OCI-LY3 (cell line): Measurements from ENCODE around the gene CIDEB.

Experiments
- H2AFZ ChIP-seq: fragments of 200-600, 300-600 bp; shearing (Covaris generic); 2 replicates; pipeline ENCODE4 v1.6.0; 2014; ENCODE audit warnings: antibody characterized with exemption, low read depth, low read length
- H3K27ac ChIP-seq: fragments of 200-600, 300-600 bp; sonication (generic); 2 replicates; pipeline ENCODE4 v1.5.1; 2014; ENCODE audit warnings: mild to moderate bottlenecking, low read length, moderate library complexity, mixed read lengths
- H3K27me3 ChIP-seq: fragments of 200-600, 300-600 bp; sonication (generic); 2 replicates; pipeline ENCODE4 v1.6.1; 2014; ENCODE audit warnings: low read depth, low read length, mixed read lengths
- H3K36me3 ChIP-seq: fragments of 200-600, 300-600 bp; sonication (generic); replicated peaks from 2 replicates; pipeline ENCODE3; 2014; ENCODE audit warnings: low read depth, low read length, mixed read lengths
- H3K4me1 ChIP-seq: fragments of 300-600, 200-600 bp; sonication (generic); 2 replicates; pipeline ENCODE4 v1.6.1; 2014; ENCODE audit warnings: low read length, mixed read lengths
- H3K4me2 ChIP-seq: fragments of 200-600, 300-600 bp; sonication (generic); 2 replicates; pipeline ENCODE4 v1.6.1; 2014; ENCODE audit warnings: low read length, mixed read lengths
- H3K4me3 ChIP-seq: fragments of 300-600, 200-600 bp; sonication (generic); 2 replicates; pipeline ENCODE4 v1.5.1; 2014; ENCODE audit warnings: antibody characterized with exemption, mild to moderate bottlenecking, low read length, moderate library complexity
- H3K79me2 ChIP-seq: fragments of 300-600, 200-600 bp; shearing (Covaris generic); 2 replicates; pipeline ENCODE4 v1.6.1; 2014; ENCODE audit warnings: mild to moderate bottlenecking, low read length, mixed read lengths
- H3K9ac ChIP-seq: fragments of 300-600, 200-600 bp; shearing (Covaris generic); 2 replicates; pipeline ENCODE4 v1.6.0; 2014; ENCODE audit warnings: mild to moderate bottlenecking, low read length, moderate library complexity
- H3K9me3 ChIP-seq: fragments of 200-600, 300-600 bp; shearing (Covaris generic); 2 replicates; pipeline ENCODE4 v1.6.1; 2014; ENCODE audit warnings: low read length, mixed read lengths; ENCODE audit not compliant: insufficient read depth
- H4K20me1 ChIP-seq: fragments of 200-600, 300-600 bp; sonication (generic); 2 replicates; pipeline ENCODE4 v1.6.1; 2016; ENCODE audit warnings: low read length, mixed read lengths; ENCODE audit not compliant: insufficient read depth
- CTCF ChIP-seq: fragments of 200-600, 300-600 bp; sonication (generic); IDR thresholded peaks from 2 replicates; pipeline ENCODE4 v1.5.1; 2014; ENCODE audit warnings: antibody characterized with exemption, low read length, low read depth
- EZH2phosphoT487 ChIP-seq: fragments of 200-600 bp; shearing (Covaris generic); IDR thresholded peaks from 2 replicates; pipeline ENCODE4 v1.6.1; 2018; ENCODE audit warnings: antibody characterized with exemption, mixed run types, low read depth

Gene CIDEB

GRCh38 chr14:24347134-24347533, 39.4 kb upstream of the CIDEB start:
- no peaks in the 10 kb centered on the region for H4K20me1 ChIP-seq
- no peaks in the 10 kb centered on the region for H3K36me3 ChIP-seq
- H3K4me3 ChIP-seq: no peak overlapping the region
- H2AFZ ChIP-seq: no peak overlapping the region
- TF ChIP-seq CTCF (no peak), EZH2phosphoT487 (no peak)
- peaks cover 32% of the 10 kb centered on the region for H3K27me3 ChIP-seq
- no peak overlapping the region for H3K4me2 ChIP-seq
- H3K27ac ChIP-seq: no peak overlapping the region
- H3K9ac ChIP-seq: no peak overlapping the region
- H3K4me1 ChIP-seq: peaks cover 7% of the 10 kb centered on the region; the same call in 1 of the 2 replicates
- H3K9me3 ChIP-seq: no peaks in the 10 kb centered on the region
- no peaks in the 10 kb centered on the region for H3K79me2 ChIP-seq

GRCh38 chr14:24343795-24344660, 36.3 kb upstream of the CIDEB start:
- Histone ChIP-seq H3K4me1 (peaks cover 10% of the 10 kb centered on the region; the same call in 1 of the 2 replicates), H3K79me2 (no peaks in the 10 kb centered on the region), H3K9ac (no peak overlapping the region), H3K4me3 (no peak overlapping the region), H3K36me3 (no peaks in the 10 kb centered on the region), H3K4me2 (0 out of 2 replicates have a peak overlapping the region, but pooled peaks have one; percentile 3), H3K27me3 (0 out of 2 replicates have a peak, but pooled peaks cover 8% of the 10 kb centered on the region), H3K9me3 (no peaks in the 10 kb centered on the region), H2AFZ (no peak overlapping the region), H3K27ac (no peak overlapping the region), H4K20me1 (no peaks in the 10 kb centered on the region)
- TF ChIP-seq EZH2phosphoT487 (no peak), CTCF (no peak)

GRCh38 chr14:24342889-24343288, 35.1 kb upstream of the CIDEB start:
- TF ChIP-seq CTCF (no peak), EZH2phosphoT487 (no peak)
- H3K79me2 ChIP-seq: no peaks in the 10 kb centered on the region
- no peak overlapping the region for H3K27ac ChIP-seq
- H2AFZ ChIP-seq: no peak overlapping the region
- no peaks in the 10 kb centered on the region for H4K20me1 ChIP-seq
- 0 out of 2 replicates have a peak, but pooled peaks cover 5% of the 10 kb centered on the region for H3K27me3 ChIP-seq
- no peaks in the 10 kb centered on the region for H3K9me3 ChIP-seq
- H3K36me3 ChIP-seq: no peaks in the 10 kb centered on the region
- H3K4me2 ChIP-seq: no peak overlapping the region
- peaks cover 11% of the 10 kb centered on the region; the same call in 1 of the 2 replicates for H3K4me1 ChIP-seq
- no peak overlapping the region for H3K9ac ChIP-seq
- H3K4me3 ChIP-seq: no peak overlapping the region

GRCh38 chr14:24340606-24341005, 32.8 kb upstream of the CIDEB start:
- no peak overlapping the region for H3K4me2 ChIP-seq
- no peaks in the 10 kb centered on the region for H3K79me2 ChIP-seq
- no peaks in the 10 kb centered on the region for H3K36me3 ChIP-seq
- TF ChIP-seq EZH2phosphoT487: no peak
- no peak for TF ChIP-seq CTCF
- H3K4me1 ChIP-seq: peaks cover 11% of the 10 kb centered on the region; the same call in 1 of the 2 replicates
- H3K9me3 ChIP-seq: no peaks in the 10 kb centered on the region
- H3K4me3 ChIP-seq: no peak overlapping the region
- H4K20me1 ChIP-seq: no peaks in the 10 kb centered on the region
- H3K27ac ChIP-seq: no peak overlapping the region
- no peak overlapping the region for H3K9ac ChIP-seq
- H2AFZ ChIP-seq: no peak overlapping the region
- peaks cover 5% of the 10 kb centered on the region; the same call in 1 of the 2 replicates for H3K27me3 ChIP-seq
